Astrocyte (in vitro differentiated cells and primary cell): ENCODE measurements around the gene SPAG6. TPM values are rescaled to one million over a fixed set of nuclear protein-coding genes. Genes with fewer than 3 reads are reported as not detected.

Experiments
- DNase-seq: peaks from one replicate; pipeline ENCODE4 v3.0.0-alpha.2; 2010; ENCODE audit warnings: low read depth
- FAIRE-seq: peaks from 2 replicates; lab custom pipeline; 2011; peaks lifted over from hg19 to GRCh38; lab: Jason Lieb, UNC
- H2AFZ ChIP-seq: 2 replicates; pipeline ENCODE4 v1.6.0; 2012; ENCODE audit warnings: low read depth, low read length, inconsistent platforms
- H3K27ac ChIP-seq: 2 replicates; pipeline ENCODE4 v1.5.1; 2011; ENCODE audit warnings: low read depth, low read length, inconsistent platforms
- H3K27me3 ChIP-seq: 2 replicates; pipeline ENCODE4 v1.6.0; 2011; ENCODE audit warnings: low read length, inconsistent platforms; ENCODE audit not compliant: insufficient read depth
- H3K36me3 ChIP-seq: 2 replicates; pipeline ENCODE4 v1.5.1; 2011; ENCODE audit warnings: low read length, inconsistent platforms; ENCODE audit not compliant: insufficient read depth
- H3K4me1 ChIP-seq: 2 replicates; pipeline ENCODE4 v1.5.1; 2011; ENCODE audit warnings: low read length, inconsistent platforms; ENCODE audit not compliant: insufficient read depth
- H3K4me2 ChIP-seq: 2 replicates; pipeline ENCODE4 v1.6.0; 2012; ENCODE audit warnings: low read length, inconsistent platforms
- H3K4me3 ChIP-seq: 2 replicates; pipeline ENCODE4 v1.5.1; 2011; ENCODE audit warnings: low read depth, mild to moderate bottlenecking, low read length, inconsistent platforms; ENCODE audit not compliant: insufficient read depth
- H3K79me2 ChIP-seq: 2 replicates; pipeline ENCODE4 v1.6.0; 2012; ENCODE audit warnings: mild to moderate bottlenecking, low read length, inconsistent platforms; ENCODE audit not compliant: insufficient read depth
- H3K9ac ChIP-seq: 2 replicates; pipeline ENCODE4 v1.6.0; 2012; ENCODE audit warnings: mild to moderate bottlenecking, low read length, inconsistent platforms
- H3K9me3 ChIP-seq: 2 replicates; pipeline ENCODE4 v1.5.1; 2012; ENCODE audit warnings: low read depth, mild to moderate bottlenecking, low read length, inconsistent platforms; ENCODE audit not compliant: insufficient read depth
- H4K20me1 ChIP-seq: 2 replicates; pipeline ENCODE4 v1.6.0; 2012; ENCODE audit warnings: low read length, inconsistent platforms; ENCODE audit not compliant: insufficient read depth
- H3K27ac Mint-ChIP-seq: one replicate; pipeline ENCODE4 v1.8.0; 2021; ENCODE audit warnings: mild to moderate bottlenecking, mixed read lengths; ENCODE audit not compliant: unreplicated experiment
- H3K27me3 Mint-ChIP-seq: one replicate; pipeline ENCODE4 v1.8.0; 2021; ENCODE audit warnings: low read depth, mixed read lengths; ENCODE audit not compliant: unreplicated experiment
- H3K36me3 Mint-ChIP-seq: one replicate; pipeline ENCODE4 v1.8.0; 2021; ENCODE audit warnings: low read depth, mixed read lengths; ENCODE audit not compliant: unreplicated experiment
- H3K4me1 Mint-ChIP-seq: one replicate; pipeline ENCODE4 v1.8.0; 2021; ENCODE audit warnings: low read depth, mixed read lengths; ENCODE audit not compliant: unreplicated experiment
- H3K4me3 Mint-ChIP-seq: one replicate; pipeline ENCODE4 v1.8.0; 2021; ENCODE audit warnings: mild to moderate bottlenecking, moderate library complexity, mixed read lengths; ENCODE audit not compliant: unreplicated experiment
- H3K9me3 Mint-ChIP-seq: one replicate; pipeline ENCODE4 v1.8.0; 2021; ENCODE audit warnings: mild to moderate bottlenecking, mixed read lengths; ENCODE audit not compliant: unreplicated experiment
- EZH2 ChIP-seq: IDR thresholded peaks from 2 replicates; pipeline ENCODE4 v1.6.1; 2012; ENCODE audit warnings: mild to moderate bottlenecking, low read length, inconsistent platforms; ENCODE audit not compliant: insufficient read depth
- total RNA-seq: library from RNA; stranded (reverse); gene quantifications from 2 replicates; pipeline ENCODE4 v1.2.1, GENCODE V29; 2021
- TF ChIP-seq, protein P1 (sequence below): IDR thresholded peaks from 2 replicates; pipeline ENCODE4 v1.5.1; 2011; ENCODE audit warnings: low read depth, mild to moderate bottlenecking, inconsistent platforms, low read length, moderate library complexity; ENCODE audit not compliant: insufficient read depth

Gene SPAG6
- total RNA-seq, 1 donor from 2014 or later: not detected

- H3K4me2 ChIP-seq: no peak overlapping the region
- H3K4me1 ChIP-seq: no peaks in the 10 kb centered on the region
- H3K79me2 ChIP-seq: no peaks in the 10 kb centered on the region
- H3K9ac ChIP-seq: no peak overlapping the region
- no peak for FAIRE-seq
- no peaks in the 10 kb centered on the region for H3K36me3 ChIP-seq
- no peak overlapping the region for H2AFZ ChIP-seq
- no peaks in the 10 kb centered on the region for H4K20me1 ChIP-seq
- no peaks in the 10 kb centered on the region for H3K9me3 ChIP-seq
- Mint-ChIP-seq H3K36me3 (no peaks in the 10 kb centered on the region), H3K4me1 (peaks cover 8% of the 10 kb centered on the region), H3K27me3 (peaks cover 25% of the 10 kb centered on the region), H3K4me3 (no peak overlapping the region), H3K9me3 (no peaks in the 10 kb centered on the region), H3K27ac (no peak overlapping the region)
- DNase-seq: no peak
- no peak overlapping the region for H3K4me3 ChIP-seq
- H3K27me3 ChIP-seq: no peaks in the 10 kb centered on the region
- H3K27ac ChIP-seq: no peak overlapping the region
- TF ChIP-seq, protein P1, sequence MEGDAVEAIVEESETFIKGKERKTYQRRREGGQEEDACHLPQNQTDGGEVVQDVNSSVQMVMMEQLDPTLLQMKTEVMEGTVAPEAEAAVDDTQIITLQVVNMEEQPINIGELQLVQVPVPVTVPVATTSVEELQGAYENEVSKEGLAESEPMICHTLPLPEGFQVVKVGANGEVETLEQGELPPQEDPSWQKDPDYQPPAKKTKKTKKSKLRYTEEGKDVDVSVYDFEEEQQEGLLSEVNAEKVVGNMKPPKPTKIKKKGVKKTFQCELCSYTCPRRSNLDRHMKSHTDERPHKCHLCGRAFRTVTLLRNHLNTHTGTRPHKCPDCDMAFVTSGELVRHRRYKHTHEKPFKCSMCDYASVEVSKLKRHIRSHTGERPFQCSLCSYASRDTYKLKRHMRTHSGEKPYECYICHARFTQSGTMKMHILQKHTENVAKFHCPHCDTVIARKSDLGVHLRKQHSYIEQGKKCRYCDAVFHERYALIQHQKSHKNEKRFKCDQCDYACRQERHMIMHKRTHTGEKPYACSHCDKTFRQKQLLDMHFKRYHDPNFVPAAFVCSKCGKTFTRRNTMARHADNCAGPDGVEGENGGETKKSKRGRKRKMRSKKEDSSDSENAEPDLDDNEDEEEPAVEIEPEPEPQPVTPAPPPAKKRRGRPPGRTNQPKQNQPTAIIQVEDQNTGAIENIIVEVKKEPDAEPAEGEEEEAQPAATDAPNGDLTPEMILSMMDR: no peak
- no peak for TF ChIP-seq EZH2
Measured at GRCh38 chr10:22447068-22447467, 101.8 kb downstream of the SPAG6 start.

DNA sequence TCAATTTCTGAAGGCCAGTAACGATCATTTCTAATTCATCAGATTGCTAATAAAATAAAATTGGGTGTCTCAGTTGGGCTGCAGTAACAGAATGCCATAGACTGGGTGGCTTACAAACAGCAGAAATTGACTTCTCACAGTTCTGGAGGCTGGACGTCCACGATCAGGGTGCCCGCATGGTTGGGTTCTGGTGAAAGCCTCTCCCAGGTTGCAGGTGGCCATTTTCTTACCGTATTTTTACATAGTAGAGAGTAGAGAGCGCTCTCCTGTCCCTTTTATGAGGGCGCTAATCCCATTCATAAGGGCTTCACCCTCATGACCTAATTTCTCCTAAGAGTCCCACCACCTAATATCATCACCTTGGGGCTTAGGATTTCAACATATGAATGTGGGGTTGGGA, 106.0 kb downstream of the SPAG6 start:
- TF ChIP-seq EZH2: no peak
- TF ChIP-seq, protein P1: no peak
- DNase-seq (no peak), FAIRE-seq (no peak)
- no peaks in the 10 kb centered on the region for H3K79me2 ChIP-seq
- no peak overlapping the region for H3K27ac Mint-ChIP-seq
- no peak overlapping the region for H3K27ac ChIP-seq
- H3K4me1 ChIP-seq: no peaks in the 10 kb centered on the region
- H3K4me2 ChIP-seq: no peak overlapping the region
- no peaks in the 10 kb centered on the region for H3K36me3 ChIP-seq
- H3K4me3 Mint-ChIP-seq: no peak overlapping the region
- H4K20me1 ChIP-seq: no peaks in the 10 kb centered on the region
- no peaks in the 10 kb centered on the region for H3K36me3 Mint-ChIP-seq
- H3K4me1 Mint-ChIP-seq: no peaks in the 10 kb centered on the region
- no peaks in the 10 kb centered on the region for H3K9me3 Mint-ChIP-seq
- H2AFZ ChIP-seq: no peak overlapping the region
- no peak overlapping the region for H3K4me3 ChIP-seq
- H3K27me3 Mint-ChIP-seq: peaks cover 15% of the 10 kb centered on the region
- no peak overlapping the region for H3K9ac ChIP-seq
- H3K9me3 ChIP-seq: no peaks in the 10 kb centered on the region
- H3K27me3 ChIP-seq: no peaks in the 10 kb centered on the region

- Histone ChIP-seq H4K20me1 (no peaks in the 10 kb centered on the region), H3K4me3 (no peak overlapping the region), H3K27ac (no peak overlapping the region), H3K9ac (no peak overlapping the region), H3K9me3 (no peaks in the 10 kb centered on the region), H2AFZ (no peak overlapping the region), H3K4me1 (no peaks in the 10 kb centered on the region), H3K27me3 (no peaks in the 10 kb centered on the region), H3K79me2 (no peaks in the 10 kb centered on the region), H3K36me3 (no peaks in the 10 kb centered on the region), H3K4me2 (no peak overlapping the region)
- TF ChIP-seq EZH2: no peak
- TF ChIP-seq, protein P1: no peak
- no peak for FAIRE-seq
- H3K4me3 Mint-ChIP-seq: no peak overlapping the region
- no peaks in the 10 kb centered on the region for H3K36me3 Mint-ChIP-seq
- H3K4me1 Mint-ChIP-seq: no peaks in the 10 kb centered on the region
- H3K9me3 Mint-ChIP-seq: no peaks in the 10 kb centered on the region
- H3K27me3 Mint-ChIP-seq: peaks cover 15% of the 10 kb centered on the region
- DNase-seq: no peak
- no peak overlapping the region for H3K27ac Mint-ChIP-seq
Measured at GRCh38 chr10:22453320-22453719, 108.0 kb downstream of the SPAG6 start.
